Suprapubic skin (tissue), 4 donors: ENCODE results near the gene FOXO6. TPM values are rescaled to one million over a fixed set of nuclear protein-coding genes. Genes with fewer than 3 reads are reported as not detected.

Source experiments
- DNase-seq, 2 donors: peaks; one replicate each; pipeline ENCODE4 v3.0.0-alpha.2; 2019; ENCODE audit warnings: low spot score in 2 of 2
- H3K27ac ChIP-seq: fragments of 200-600 bp; sonication (generic); one replicate; pipeline ENCODE4 v1.5.1; 2019
- H3K27me3 ChIP-seq: fragments of 200-600 bp; sonication (generic); one replicate; pipeline ENCODE4 v1.5.1; 2019
- H3K36me3 ChIP-seq: fragments of 200-600 bp; sonication (generic); one replicate; pipeline ENCODE4 v1.5.1; 2019
- H3K4me1 ChIP-seq: fragments of 200-600 bp; sonication (generic); one replicate; pipeline ENCODE4 v1.5.1; 2019
- H3K4me3 ChIP-seq: fragments of 200-600 bp; sonication (generic); one replicate; pipeline ENCODE4 v1.5.1; 2019; ENCODE audit warnings: mild to moderate bottlenecking
- H3K9me3 ChIP-seq: fragments of 200-600 bp; sonication (generic); one replicate; pipeline ENCODE4 v1.5.1; 2019
- CTCF ChIP-seq, 2 donors: fragments of 200-600 bp in 1 of 2; fragments of 450-650 bp in 1 of 2; sonication (generic) in 1 of 2; IDR thresholded peaks; one replicate each; pipeline ENCODE4 v1.5.1; 2016 to 2019; ENCODE audit warnings: antibody characterized with exemption in 2 of 2, mild to moderate bottlenecking in 1 of 2, moderate library complexity in 1 of 2
- EP300 ChIP-seq: sonication (generic); formaldehyde crosslinking; IDR thresholded peaks from one replicate; pipeline ENCODE4 v1.6.1; 2017; ENCODE audit warnings: antibody characterized with exemption
- POLR2A ChIP-seq, 2 donors: fragments of 450-650 bp; IDR thresholded peaks; one replicate each; pipeline ENCODE4 v1.6.1; 2017; ENCODE audit warnings: antibody characterized with exemption in 2 of 2, mild to moderate bottlenecking in 2 of 2, moderate library complexity in 2 of 2
- POLR2AphosphoS5 ChIP-seq, 3 donors: sonication (generic); formaldehyde crosslinking; IDR thresholded peaks; one replicate each; pipeline ENCODE4 v1.6.1; 2017; ENCODE audit warnings: antibody characterized with exemption in 3 of 3
- WGBS: methylation state at CpG from one replicate; pipeline ENCODE4 v1.1.5; 2018; 5-methylcytosine and 5-hydroxymethylcytosine counted together
- total RNA-seq, 4 donors: library from RNA; depleted of rRNA; stranded (reverse); fragments of >200 nt; gene quantifications; one replicate each; pipeline ENCODE4 v1.1.0, GENCODE V29; 2016

FOXO6 gene
- total RNA-seq, 4 donors from 2014 or later, result 1.4 to 2.8 (median 1.6) TPM

- no peak for DNase-seq
- Histone ChIP-seq H3K4me3 (no peak overlapping the region), H3K9me3 (no peaks in the 10 kb centered on the region), H3K36me3 (no peaks in the 10 kb centered on the region), H3K27me3 (peaks cover 13% of the 10 kb centered on the region), H3K4me1 (no peaks in the 10 kb centered on the region), H3K27ac (no peak overlapping the region)
- TF ChIP-seq EP300 (no peak), POLR2A (IDR thresholded peaks at IDR 0.05) (no peak), POLR2AphosphoS5 (IDR thresholded peaks at IDR 0.05) (no peak), CTCF (IDR thresholded peaks at IDR 0.05) (no peak)
- 81% methylated on average over 7 of the region's 7 CpGs for WGBS
These were observed 48.6 kb downstream of the FOXO6 start for GRCh38 chr1:41409825-41410224.

GRCh38 chr1:41410462-41410861, 49.2 kb downstream of the FOXO6 start:
- H3K4me3 ChIP-seq, result no peak overlapping the region
- WGBS, result 92% methylated on average over 3 of the region's 3 CpGs
- TF ChIP-seq POLR2AphosphoS5 (IDR thresholded peaks at IDR 0.05) (no peak), POLR2A (IDR thresholded peaks at IDR 0.05) (no peak), CTCF (IDR thresholded peaks at IDR 0.05) (no peak), EP300 (no peak)
- no peak for DNase-seq
- no peak overlapping the region for H3K27ac ChIP-seq
- H3K27me3 ChIP-seq, result peaks cover 13% of the 10 kb centered on the region
- H3K4me1 ChIP-seq, result no peaks in the 10 kb centered on the region
- no peaks in the 10 kb centered on the region for H3K36me3 ChIP-seq
- H3K9me3 ChIP-seq, result no peaks in the 10 kb centered on the region

- TF ChIP-seq POLR2AphosphoS5 (IDR thresholded peaks at IDR 0.05) (no peak), EP300 (no peak), CTCF (IDR thresholded peaks at IDR 0.05) (no peak), POLR2A (IDR thresholded peaks at IDR 0.05) (no peak)
- H3K9me3 ChIP-seq, result no peaks in the 10 kb centered on the region
- 69% methylated on average over 3 of the region's 3 CpGs for WGBS
- no peaks in the 10 kb centered on the region for H3K36me3 ChIP-seq
- no peaks in the 10 kb centered on the region for H3K4me1 ChIP-seq
- no peak for DNase-seq
- no peak overlapping the region for H3K4me3 ChIP-seq
- no peak overlapping the region for H3K27ac ChIP-seq
- H3K27me3 ChIP-seq, result peaks cover 13% of the 10 kb centered on the region
These were observed 50.0 kb downstream of the FOXO6 start for GRCh38 chr1:41411229-41411628.

GRCh38 chr1:41412748-41413147, 51.5 kb downstream of the FOXO6 start:
- no peak overlapping the region for H3K4me3 ChIP-seq
- H3K27me3 ChIP-seq, result peaks cover 10% of the 10 kb centered on the region
- H3K27ac ChIP-seq, result no peak overlapping the region
- no peaks in the 10 kb centered on the region for H3K36me3 ChIP-seq
- peaks cover 4% of the 10 kb centered on the region for H3K4me1 ChIP-seq
- 69% methylated on average over 5 of the region's 8 CpGs for WGBS
- no peak for DNase-seq
- no peaks in the 10 kb centered on the region for H3K9me3 ChIP-seq
- TF ChIP-seq POLR2AphosphoS5 (IDR thresholded peaks at IDR 0.05) (no peak), CTCF (IDR thresholded peaks at IDR 0.05) (no peak), POLR2A (IDR thresholded peaks at IDR 0.05) (no peak), EP300 (no peak)

GRCh38 chr1:41413748-41414281, 52.6 kb downstream of the FOXO6 start:
- H3K9me3 ChIP-seq, result no peaks in the 10 kb centered on the region
- TF ChIP-seq CTCF (IDR thresholded peaks at IDR 0.05) (no peak), EP300 (no peak), POLR2A (IDR thresholded peaks at IDR 0.05) (no peak), POLR2AphosphoS5 (IDR thresholded peaks at IDR 0.05) (no peak)
- peaks cover 9% of the 10 kb centered on the region for H3K27me3 ChIP-seq
- 95% methylated on average over 9 of the region's 12 CpGs for WGBS
- no peak overlapping the region for H3K27ac ChIP-seq
- no peak for DNase-seq
- no peak overlapping the region for H3K4me3 ChIP-seq
- H3K36me3 ChIP-seq, result no peaks in the 10 kb centered on the region
- H3K4me1 ChIP-seq, result peaks cover 15% of the 10 kb centered on the region
